Embryonic facial prominence (tissue), 1 donor: ENCODE data around the gene MIGA1.
"Not testable (repeated sequence)": the region's sequence is repeated elsewhere in the genome, so short reads cannot be mapped to it uniquely, and the experiment has no call there.

Experiments used
- DNase-seq: peaks from one replicate; pipeline ENCODE4 v3.0.0-alpha.2; 2016; ENCODE audit errors: extremely low spot score

MIGA1 gene

DNA sequence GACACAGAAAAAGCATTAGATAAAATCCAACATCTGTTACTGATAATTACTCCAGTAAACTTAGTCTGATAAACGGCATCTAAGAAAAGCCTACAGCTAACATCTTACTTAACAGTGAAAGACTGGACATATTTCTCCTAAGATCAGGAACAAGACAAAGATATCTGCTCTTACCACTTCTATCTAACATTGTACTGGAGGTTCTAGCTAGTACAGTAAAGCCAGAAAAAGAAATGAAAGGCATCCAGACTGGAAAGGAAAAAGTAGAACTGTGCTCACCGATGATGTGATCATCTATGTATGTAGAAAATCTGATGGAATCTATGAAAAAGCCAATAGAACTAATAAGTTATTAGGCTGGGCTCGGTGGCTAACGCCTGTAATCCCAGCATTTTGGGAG is 130.7 kb downstream of the MIGA1 start:
- no peak for DNase-seq

DNA sequence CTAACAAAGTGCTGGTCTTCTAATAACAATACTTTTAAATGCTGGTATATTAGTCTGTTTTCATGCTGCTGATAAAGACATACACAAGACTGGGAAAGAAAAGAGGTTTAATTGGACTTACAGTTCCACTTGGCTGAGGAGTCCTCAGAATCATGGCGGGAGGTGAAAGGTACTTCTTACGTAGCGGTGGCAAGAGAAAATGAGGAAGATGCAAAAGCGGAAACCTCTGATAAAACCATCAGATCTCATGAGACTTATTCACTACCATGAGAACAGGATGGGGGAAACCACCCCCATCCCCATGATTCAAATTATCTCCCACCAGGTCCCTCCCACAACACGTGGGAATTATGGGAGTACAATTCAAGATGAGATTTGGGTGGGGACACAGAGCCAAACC is 139.5 kb downstream of the MIGA1 start:
- DNase-seq: not testable (repeated sequence)

- no peak for DNase-seq
Observed at GRCh38 chr1:77925518-77925917, 146.1 kb downstream of the MIGA1 start.

GRCh38 chr1:77925956-77926355 is 146.5 kb downstream of the MIGA1 start:
- DNase-seq: no peak

- DNase-seq: no peak
Observed at GRCh38 chr1:77926561-77927357, 147.3 kb downstream of the MIGA1 start.

- DNase-seq: no peak
Observed at GRCh38 chr1:77927414-77927813, 148.0 kb downstream of the MIGA1 start.
